Lung (tissue), 12 donors: ENCODE measurements around the gene GARNL3. TPM values are rescaled to one million over a fixed set of nuclear protein-coding genes. Genes with fewer than 3 reads are reported as not detected.

ENCODE experiments used
- ATAC-seq: fragments of 200-7000 bp; cut with Tn5 transposase; one replicate; pipeline ENCODE4 v1.9.1; 2020; ENCODE audit warnings: moderate number of reproducible peaks; ENCODE audit not compliant: insufficient read depth, low FRiP score
- DNase-seq, 3 donors: peaks; one replicate each; pipeline ENCODE4 v3.0.0-alpha.2; 2013 to 2017
- H3K27ac ChIP-seq, 2 donors: one replicate each; pipeline ENCODE4 v1.5.1; 2013; ENCODE audit warnings: mild to moderate bottlenecking in 2 of 2, moderate library complexity in 2 of 2, control low read depth in 1 of 2, inconsistent platforms in 1 of 2, low read depth in 1 of 2, low read length in 1 of 2
- H3K27me3 ChIP-seq, 3 donors: one replicate each; pipeline ENCODE4 v1.5.1; 2013; ENCODE audit warnings: low read length in 2 of 3; ENCODE audit not compliant: control insufficient read depth in 3 of 3, insufficient read depth in 3 of 3
- H3K36me3 ChIP-seq, 4 donors: one replicate each; pipeline ENCODE4 v1.5.1; 2013; ENCODE audit warnings: low read length in 4 of 4, mild to moderate bottlenecking in 1 of 4, moderate library complexity in 1 of 4; ENCODE audit not compliant: control insufficient read depth in 4 of 4, insufficient read depth in 4 of 4
- H3K4me1 ChIP-seq, 5 donors: one replicate each; pipeline ENCODE4 v1.5.1; 2013; ENCODE audit warnings: low read length in 5 of 5, mild to moderate bottlenecking in 2 of 5, moderate library complexity in 1 of 5; ENCODE audit not compliant: control insufficient read depth in 5 of 5, insufficient read depth in 5 of 5
- H3K4me3 ChIP-seq: one replicate; pipeline ENCODE4 v1.5.1; 2013; ENCODE audit warnings: mild to moderate bottlenecking, control low read depth, moderate library complexity
- H3K9ac ChIP-seq, 2 donors: one replicate each; pipeline ENCODE4 v1.5.1; 2013; ENCODE audit warnings: low read length in 2 of 2, control low read depth in 1 of 2; ENCODE audit not compliant: insufficient read depth in 1 of 2
- H3K9me3 ChIP-seq, 4 donors: one replicate each; pipeline ENCODE4 v1.5.1; 2013; ENCODE audit warnings: low read length in 3 of 4, mild to moderate bottlenecking in 1 of 4, moderate library complexity in 1 of 4; ENCODE audit not compliant: control insufficient read depth in 4 of 4, insufficient read depth in 3 of 4
- CTCF ChIP-seq: IDR thresholded peaks from 2 replicates; pipeline ENCODE4 v1.5.1; 2012; ENCODE audit warnings: mild to moderate bottlenecking; ENCODE audit errors: control extremely low read depth, extremely low read depth
- WGBS, 2 donors: extraction: QIAGEN DNeasy Blood & Tissue Kit; methylation state at CpG; one replicate each; pipeline ENCODE4 v1.1.7; 2013; 5-methylcytosine and 5-hydroxymethylcytosine counted together
- polyA plus RNA-seq, 2 donors: library from polyadenylated mRNA; stranded (reverse); fragments of 200-250 nt; gene quantifications; one replicate each; pipeline ENCODE4 v1.2.1, GENCODE V29; 2013
- total RNA-seq, 2 donors: library from RNA; depleted of rRNA in 1 of 2; stranded (reverse); fragments of >200 nt in 1 of 2; gene quantifications; one replicate each; pipeline ENCODE4 v1.2.1, GENCODE V29; 2014 to 2021
- donor health status: control.
- donor health status: control.
- donor health status: Bipolar disorder and iron deficiency.
- donor health status: healthy.
- donor health status: DM: yes; HTN: yes; CAD: no.

GARNL3 gene
- total and polyA plus RNA-seq, 4 donors: 1.5 to 31.1 (median 4.4) TPM

- TF ChIP-seq CTCF: no peak
- Histone ChIP-seq H3K9me3 (no peaks in the 10 kb centered on the region), H3K36me3 (peaks cover 0 to 2% (median 0%) of the 10 kb centered on the region in 4 donors), H3K27me3 (no peaks in the 10 kb centered on the region), H3K9ac (no peak overlapping the region), H3K27ac (no peak overlapping the region), H3K4me3 (no peak overlapping the region), H3K4me1 (peaks cover 0 to 19% (median 10%) of the 10 kb centered on the region in 5 donors)
- ATAC-seq: no peak
- DNase-seq: no peak
- WGBS, 2 donors: 94 to 95% methylated on average over 7 of the region's 7 CpGs
Observed at GRCh38 chr9:127421057-127421456, 156.5 kb downstream of the GARNL3 start.

GRCh38 chr9:127422133-127422782 is 157.7 kb downstream of the GARNL3 start:
- H3K27ac ChIP-seq: no peak overlapping the region
- peaks cover 0 to 19% (median 10%) of the 10 kb centered on the region in 5 donors for H3K4me1 ChIP-seq
- H3K4me3 ChIP-seq: no peak overlapping the region
- 92 to 95% methylated on average over 10 of the region's 10 CpGs for WGBS, 2 donors
- H3K9me3 ChIP-seq: no peaks in the 10 kb centered on the region
- H3K9ac ChIP-seq: no peak overlapping the region
- H3K36me3 ChIP-seq: peaks cover 0 to 2% (median 0%) of the 10 kb centered on the region in 4 donors
- ATAC-seq: no peak
- TF ChIP-seq CTCF: no peak
- no peaks in the 10 kb centered on the region for H3K27me3 ChIP-seq
- DNase-seq: no peak

- 58 to 67% methylated on average over 6 of the region's 6 CpGs for whole genome bisulfite sequencing, 2 donors
- DNase-seq (no peak), ATAC-seq (no peak)
- Histone ChIP-seq H3K9ac (peak overlapping the region in 1 of 2 donors; percentile 90), H3K4me3 (no peak overlapping the region), H3K27ac (no peak overlapping the region), H3K36me3 (peaks cover 0 to 2% (median under 1%) of the 10 kb centered on the region in 4 donors), H3K4me1 (peaks cover 0 to 19% (median 10%) of the 10 kb centered on the region in 5 donors), H3K27me3 (no peaks in the 10 kb centered on the region), H3K9me3 (no peaks in the 10 kb centered on the region)
- no peak for TF ChIP-seq CTCF
Observed at GRCh38 chr9:127422787-127423186, 158.2 kb downstream of the GARNL3 start.
